BJ (cell line): Measurements from ENCODE around the gene IKZF3. TPM values are rescaled to one million over a fixed set of nuclear protein-coding genes. Genes with fewer than 3 reads are reported as not detected.
"Not testable (repeated sequence)": the region's sequence is repeated elsewhere in the genome, so short reads cannot be mapped to it uniquely, and the experiment has no call there.

Experiments used
- CTCF ChIA-PET: fragments of 350-600 bp; formaldehyde crosslinking; extraction: SDS; loops from one replicate; lab custom pipeline; 2021; ENCODE audit warnings: antibody characterized with exemption, inconsistent platforms; lab: Yijun Ruan, JAX
- POLR2A ChIA-PET: fragments of 300-600 bp; sonication (Branson Sonifier 250); formaldehyde crosslinking; extraction: SDS; loops from one replicate; lab custom pipeline; 2021; ENCODE audit warnings: antibody characterized with exemption; lab: Charles Lee
- DNase-seq: peaks from one replicate; pipeline ENCODE4 v3.0.0-alpha.2; 2011; ENCODE audit warnings: low read depth
- H3K27me3 ChIP-seq: 2 replicates; pipeline ENCODE4 v1.6.0; 2011; ENCODE audit warnings: low read length; ENCODE audit not compliant: control insufficient read depth, insufficient read depth
- H3K36me3 ChIP-seq: 2 replicates; pipeline ENCODE4 v1.5.1; 2011; ENCODE audit warnings: low read length; ENCODE audit not compliant: control insufficient read depth, insufficient read depth
- H3K4me3 ChIP-seq: 2 replicates; pipeline ENCODE4 v1.5.1; 2011; ENCODE audit warnings: low read depth, mild to moderate bottlenecking, control low read depth, low read length
- CTCF ChIP-seq: IDR thresholded peaks from 2 replicates; pipeline ENCODE4 v1.5.1; 2011; ENCODE audit warnings: low read depth, mild to moderate bottlenecking, control low read depth, inconsistent platforms, low read length, moderate library complexity; ENCODE audit not compliant: insufficient read depth
- polyA plus RNA-seq: library from polyadenylated mRNA; depleted of rRNA; stranded (reverse); fragments of >200 nt; gene quantifications from 2 replicates; pipeline ENCODE4 v1.2.3, GENCODE V29; 2011

IKZF3 gene
- polyA plus RNA-seq, 1 experiment = not detected

DNA sequence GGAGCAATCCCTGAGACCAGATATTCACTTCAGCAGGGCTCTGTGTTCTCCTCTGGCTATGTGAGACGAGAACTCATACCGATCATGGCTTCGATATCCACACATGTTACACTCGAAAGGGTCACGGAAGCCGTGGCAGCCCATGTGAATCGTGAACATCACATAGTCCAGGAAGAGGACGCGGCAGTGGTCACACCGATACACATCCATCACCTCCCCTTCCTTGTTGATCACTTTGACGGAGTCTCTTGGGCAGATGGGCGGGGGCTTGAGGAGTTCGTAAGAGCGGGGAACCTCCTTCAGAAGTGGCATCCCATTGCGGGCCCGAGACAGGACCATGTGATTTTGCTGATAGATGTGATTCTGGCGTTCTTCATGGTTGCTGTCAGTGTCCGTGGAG lies 98.3 kb downstream of the IKZF3 start:
- H3K27me3 ChIP-seq = peaks cover 22% of the 10 kb centered on the region
- TF ChIP-seq CTCF = no peak
- no peaks in the 10 kb centered on the region for H3K36me3 ChIP-seq
- ChIA-PET POLR2A (no interaction called here), CTCF (no interaction called here)
- DNase-seq = no peak
- H3K4me3 ChIP-seq = no peak overlapping the region

DNA sequence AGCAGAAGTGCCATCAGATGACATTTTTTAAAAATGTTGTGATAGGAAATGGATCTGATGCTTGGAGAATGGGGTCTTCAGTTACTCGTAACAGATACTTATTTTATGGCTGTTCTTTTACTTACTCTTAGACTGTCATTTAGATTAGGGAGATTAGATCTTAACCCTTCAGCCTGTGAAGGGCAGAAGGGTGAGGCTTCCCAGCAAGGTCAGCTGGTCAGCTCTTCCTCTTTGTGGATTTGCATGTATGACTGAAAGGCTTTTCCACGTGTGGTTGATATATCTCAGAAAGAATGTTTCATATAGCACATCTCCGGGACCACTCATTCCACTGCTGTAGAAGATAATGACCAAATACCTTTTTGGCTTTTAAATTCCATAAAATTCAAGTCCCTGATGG lies 98.9 kb downstream of the IKZF3 start:
- ChIA-PET CTCF (interaction anchor here (0.6 to 1.2 kb wide), 2 partner anchors 70 to 81 kb away, joined by 3 read pairs; no protein-coding TSS in a partner anchor), POLR2A (no interaction called here)
- TF ChIP-seq CTCF = no peak
- Histone ChIP-seq H3K27me3 (peaks cover 22% of the 10 kb centered on the region), H3K4me3 (no peak overlapping the region), H3K36me3 (no peaks in the 10 kb centered on the region)
- no peak for DNase-seq

- POLR2A ChIA-PET = interaction anchor here (0.6 kb wide), 1 partner anchor 98 kb away, joined by 3 read pairs; no protein-coding TSS in a partner anchor
- not testable (repeated sequence) for H3K36me3 ChIP-seq, H3K4me3 ChIP-seq, DNase-seq
- peaks cover 25% of the 10 kb centered on the region for H3K27me3 ChIP-seq
- CTCF ChIA-PET = interaction anchor here (0.7 to 2.2 kb wide), 3 partner anchors 8 to 142 kb away, joined by 3 to 13 read pairs (median 3); no protein-coding TSS in a partner anchor
Measured at GRCh38 chr17:39764171-39764570, 99.9 kb downstream of the IKZF3 start.

DNA sequence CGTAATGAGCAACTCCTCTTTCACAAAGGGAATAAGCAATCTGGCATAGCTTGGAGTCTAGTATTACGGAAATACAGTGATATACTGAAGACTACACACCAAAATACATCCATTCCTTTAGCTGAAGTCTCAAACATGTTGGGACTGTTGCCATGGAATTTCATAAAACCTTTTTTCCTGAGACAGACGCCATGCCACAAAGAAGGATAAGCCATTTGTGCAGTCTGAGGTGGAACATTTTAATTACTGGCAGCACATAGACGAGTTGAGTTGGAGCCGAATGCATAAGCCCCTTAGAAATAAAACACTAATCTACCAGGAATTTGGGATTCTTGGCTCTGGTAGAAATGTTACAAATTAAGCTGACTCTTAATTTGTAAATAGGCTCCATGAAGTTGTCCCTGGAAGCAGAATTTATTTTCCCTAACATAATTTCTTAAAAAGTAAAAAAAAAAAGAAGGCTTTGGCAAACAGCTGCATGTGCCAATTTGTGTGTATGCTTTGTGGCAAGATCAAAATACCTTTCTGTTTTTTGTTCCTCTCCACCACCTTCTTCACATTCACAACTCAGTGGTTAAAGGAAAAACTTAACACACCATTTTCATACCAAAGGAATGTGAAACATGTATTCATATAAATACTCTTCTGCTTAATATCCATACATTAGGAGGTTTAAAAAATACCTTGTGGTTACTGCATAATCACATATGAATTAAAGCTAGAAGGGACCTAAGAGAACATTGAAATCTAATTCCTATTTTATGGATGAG lies 100.9 kb downstream of the IKZF3 start:
- ChIA-PET CTCF (interaction anchor here (0.7 to 2.2 kb wide), 4 partner anchors 7 to 217 kb away, joined by 3 to 13 read pairs (median 4); partner anchors contain the start of gene PSMD3), POLR2A (interaction anchor here (0.6 kb wide), 1 partner anchor 33 kb away, joined by 4 read pairs; no protein-coding TSS in a partner anchor)
- no peak for DNase-seq
- no peak for TF ChIP-seq CTCF
- Histone ChIP-seq H3K27me3 (peaks cover 20% of the 10 kb centered on the region), H3K36me3 (no peaks in the 10 kb centered on the region), H3K4me3 (no peak overlapping the region)

DNA sequence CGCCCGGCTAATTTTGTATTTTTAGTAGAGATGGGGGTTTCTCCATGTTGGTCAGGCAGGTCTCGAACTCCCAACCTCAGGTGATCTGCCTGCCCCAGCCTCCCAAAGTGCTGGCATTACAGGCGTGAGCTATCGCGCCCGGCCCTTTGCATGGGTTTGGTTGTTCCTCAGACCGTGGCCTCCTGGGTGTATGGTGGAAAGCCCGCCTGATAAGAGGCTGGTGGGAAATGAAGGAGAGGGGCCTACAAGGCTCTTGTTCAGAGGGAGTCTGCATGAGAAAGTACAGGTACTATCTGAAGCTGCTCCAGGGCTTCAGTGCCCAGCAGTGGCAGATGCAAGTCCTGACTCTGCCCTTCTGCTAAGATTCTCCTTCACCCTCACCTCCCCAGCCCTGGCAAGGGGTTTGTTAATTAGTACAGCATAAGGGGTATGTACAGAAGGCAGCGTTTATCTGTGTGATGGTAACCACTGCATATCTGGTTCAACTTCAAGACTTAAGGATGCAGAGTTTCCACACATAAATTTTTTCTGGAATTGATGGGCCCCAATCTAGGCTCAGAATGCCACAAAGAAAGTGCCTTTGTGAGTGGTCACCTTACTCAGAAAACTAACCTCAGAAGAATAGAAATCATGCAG lies 102.1 kb downstream of the IKZF3 start:
- Histone ChIP-seq H3K4me3 (no peak overlapping the region), H3K36me3 (no peaks in the 10 kb centered on the region), H3K27me3 (peaks cover 14% of the 10 kb centered on the region)
- TF ChIP-seq CTCF = no peak
- DNase-seq = no peak
- ChIA-PET POLR2A (no interaction called here), CTCF (interaction anchor here (2.2 kb wide), 1 partner anchor 139 kb away, joined by 13 read pairs; no protein-coding TSS in a partner anchor)
